K562 (cell line): ENCODE data around the gene GINS2. TPM values are rescaled to one million over a fixed set of nuclear protein-coding genes. Genes with fewer than 3 reads are reported as not detected.

ENCODE experiments used
- CTCFL ChIP-seq: IDR thresholded peaks from 2 replicates; pipeline ENCODE4 v1.6.1; 2011; ENCODE audit warnings: borderline replicate concordance, low read depth, mild to moderate bottlenecking, moderate library complexity, low read length; ENCODE audit not compliant: insufficient read depth, poor library complexity, severe bottlenecking
- KDM4B ChIP-seq, 2 experiments: fragments of 450-650 bp in 1 of 2; sonication (generic) in 1 of 2; IDR thresholded peaks; 2 replicates each; pipeline ENCODE4 v1.6.1; 2016 to 2017; ENCODE audit warnings: borderline replicate concordance in 2 of 2, antibody characterized with exemption in 1 of 2, low read depth in 1 of 2, mild to moderate bottlenecking in 1 of 2
- MYNN ChIP-seq, 2 experiments: sonication (generic); formaldehyde crosslinking in 1 of 2; IDR thresholded peaks; 2 replicates each; pipeline versions ENCODE4 v1.5.0 to v1.6.1; 2016 to 2020; ENCODE audit warnings: antibody characterized with exemption in 1 of 2, missing genetic modification reagents in 1 of 2
- POLR2A ChIP-seq: fragments of 450-650 bp; conservative IDR thresholded peaks from 2 replicates; pipeline ENCODE4 v1.6.1; 2016
- RAD21 ChIP-seq, 2 experiments: fragments of 250-450 bp in 1 of 2; fragments of 450-650 bp in 1 of 2; sonication (Bioruptor Pico) in 1 of 2; formaldehyde crosslinking in 1 of 2; IDR thresholded peaks in 1 of 2; conservative IDR thresholded peaks in 1 of 2; 2 replicates each; pipeline versions ENCODE4 v1.4.0 to v1.8.0; 2020 to 2022; ENCODE audit warnings: mild to moderate bottlenecking in 2 of 2, moderate library complexity in 1 of 2
- RB1 ChIP-seq: fragments of 450-650 bp; IDR thresholded peaks from 2 replicates; pipeline ENCODE4 v1.6.1; 2017; ENCODE audit warnings: low read depth, mild to moderate bottlenecking
- SMC3 ChIP-seq: conservative IDR thresholded peaks from 2 replicates; pipeline ENCODE4 v1.6.1; 2011; ENCODE audit warnings: low read depth, low read length, improper control_type of control experiment; ENCODE audit not compliant: insufficient read depth
- TFAP4 ChIP-seq: sonication (generic); formaldehyde crosslinking; IDR thresholded peaks from 2 replicates; pipeline ENCODE4 v1.8.0; 2022; ENCODE audit warnings: missing genetic modification reagents, mild to moderate bottlenecking, moderate library complexity, borderline replicate concordance
- TRIM28 ChIP-seq: fragments of 450-650 bp; IDR thresholded peaks from 2 replicates; pipeline ENCODE4 v1.6.1; 2017
- XRCC5 ChIP-seq: fragments of 200-400 bp; formaldehyde crosslinking; IDR thresholded peaks from 2 replicates; pipeline ENCODE4 v1.6.1; 2017; ENCODE audit warnings: low read depth, mild to moderate bottlenecking, low read length
- YY1 ChIP-seq, 3 experiments: IDR thresholded peaks; 2 replicates each; pipeline ENCODE4 v1.6.1; 2011; ENCODE audit warnings: low read length in 2 of 3, mild to moderate bottlenecking in 2 of 3, moderate library complexity in 2 of 3, borderline replicate concordance in 1 of 3, control low read depth in 1 of 3, low read depth in 1 of 3; ENCODE audit not compliant: insufficient read depth in 3 of 3, insufficient replicate concordance in 2 of 3, control insufficient read depth in 1 of 3, insufficient read length in 1 of 3; ENCODE audit errors: extremely low read depth in 1 of 3
- ZBTB7A ChIP-seq: IDR thresholded peaks from 2 replicates; pipeline ENCODE4 v1.6.1; 2011; ENCODE audit warnings: low read depth, mild to moderate bottlenecking, low read length, moderate library complexity, borderline replicate concordance; ENCODE audit not compliant: control insufficient read depth
- ZFX ChIP-seq: sonication (generic); formaldehyde crosslinking; IDR thresholded peaks from 2 replicates; pipeline ENCODE4 v1.8.0; 2022; ENCODE audit warnings: mild to moderate bottlenecking, missing genetic modification reagents, moderate library complexity
- ZNF263 ChIP-seq: sonication (generic); formaldehyde crosslinking; IDR thresholded peaks from 2 replicates; pipeline ENCODE4 v1.8.0; 2022; ENCODE audit warnings: mild to moderate bottlenecking, missing genetic modification reagents, borderline replicate concordance
- polyA plus RNA-seq, 8 experiments: library from polyadenylated mRNA; depleted of rRNA in 4 of 8; stranded (reverse) in 5 of 8; unstranded in 3 of 8; fragments of >200 nt; fragmentation: Nextera tagmentation in 2 of 8; fragmentation: Illumina TruSeq in 1 of 8; extraction: Ambion mirVana in 2 of 8; extraction: Trizol in 1 of 8; gene quantifications; 2 replicates each; pipeline versions ENCODE4 v1.2.1 to v1.2.3, GENCODE V29; 2011 to 2014; ENCODE audit warnings: inconsistent platforms in 1 of 8, missing spikeins in 1 of 8
- total RNA-seq, 7 experiments: library from RNA; depleted of rRNA in 6 of 7; stranded (reverse); fragments of >200 nt in 6 of 7; fragmentation: Illumina TruSeq in 2 of 7; extraction: Trizol in 2 of 7; gene quantifications; 2 replicates each; pipeline versions ENCODE4 v1.2.1 to v1.2.3, GENCODE V29; 2011 to 2021; ENCODE audit warnings: low replicate concordance in 1 of 7
- TF ChIP-seq, protein P1 (sequence below): conservative IDR thresholded peaks from 2 replicates; pipeline ENCODE4 v1.6.1; 2011; ENCODE audit warnings: low read depth, mild to moderate bottlenecking, low read length; ENCODE audit not compliant: control insufficient read depth
- TF ChIP-seq, protein P2 (sequence below): fragments of 250-450 bp; sonication (Bioruptor Pico); IDR thresholded peaks from 2 replicates; pipeline ENCODE4 v1.4.0; 2020; ENCODE audit warnings: borderline replicate concordance

GINS2 gene
- total and polyA plus RNA-seq, 9 of the 15 experiments (the other 6 are each of a cell fraction or from before 2014, with no cell fraction given): 40.4 to 76.2 (median 44.6) TPM

GRCh38 chr16:85659805-85660511 is 28.8 kb downstream of the GINS2 start (continued):
- TF ChIP-seq CTCFL (peak; percentile 38), YY1 (IDR thresholded peaks at IDR 0.05; ENCODE audit: borderline replicate concordance in 1 of 3, control insufficient read depth in 1 of 3, extremely low read depth in 1 of 3, insufficient read depth in 3 of 3, insufficient read length in 1 of 3, insufficient replicate concordance in 2 of 3, low read depth in 1 of 3, low read length in 2 of 3) (peak in 1 of 3 experiments; percentile 15), ZBTB7A (peak; percentile 25; the same call in 1 of the 2 replicates), ZNF263 (CRISPR knock-in tag) (peak; percentile 55; the same call in 1 of the 2 replicates), ZFX (CRISPR knock-in tag) (0 out of 2 replicates have a peak, but pooled peaks have one; percentile 29), TFAP4 (CRISPR knock-in tag) (peak; percentile 18; the same call in 1 of the 2 replicates), POLR2A (peak; percentile 49), TRIM28 (no peak), XRCC5 (peak; percentile 83; the same call in 1 of the 2 replicates), RB1 (peak; percentile 51; the same call in 1 of the 2 replicates), KDM4B (IDR thresholded peaks at IDR 0.05; ENCODE audit: borderline replicate concordance in 2 of 2, low read depth in 1 of 2) (0 out of 4 replicates have a peak, but pooled peaks of 1 of the 2 experiments have one; percentile 7), MYNN (IDR thresholded peaks at IDR 0.05) (peak; percentile 32; the same call in 1 of the 2 replicates), MYNN (CRISPR knock-in tag; IDR thresholded peaks at IDR 0.05) (no peak), RAD21 (CRISPR knock-in tag; conservative IDR thresholded peaks at IDR 0.05 in 1 of 2, IDR thresholded peaks at IDR 0.05 in 1 of 2) (peak in 1 of 2 experiments; percentile 61; a peak in 3 of 4 replicates), SMC3 (peak; percentile 61; the same call in 1 of the 2 replicates)
- TF ChIP-seq, protein P1, sequence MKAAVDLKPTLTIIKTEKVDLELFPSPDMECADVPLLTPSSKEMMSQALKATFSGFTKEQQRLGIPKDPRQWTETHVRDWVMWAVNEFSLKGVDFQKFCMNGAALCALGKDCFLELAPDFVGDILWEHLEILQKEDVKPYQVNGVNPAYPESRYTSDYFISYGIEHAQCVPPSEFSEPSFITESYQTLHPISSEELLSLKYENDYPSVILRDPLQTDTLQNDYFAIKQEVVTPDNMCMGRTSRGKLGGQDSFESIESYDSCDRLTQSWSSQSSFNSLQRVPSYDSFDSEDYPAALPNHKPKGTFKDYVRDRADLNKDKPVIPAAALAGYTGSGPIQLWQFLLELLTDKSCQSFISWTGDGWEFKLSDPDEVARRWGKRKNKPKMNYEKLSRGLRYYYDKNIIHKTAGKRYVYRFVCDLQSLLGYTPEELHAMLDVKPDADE: no peak
- TF ChIP-seq, protein P2, sequence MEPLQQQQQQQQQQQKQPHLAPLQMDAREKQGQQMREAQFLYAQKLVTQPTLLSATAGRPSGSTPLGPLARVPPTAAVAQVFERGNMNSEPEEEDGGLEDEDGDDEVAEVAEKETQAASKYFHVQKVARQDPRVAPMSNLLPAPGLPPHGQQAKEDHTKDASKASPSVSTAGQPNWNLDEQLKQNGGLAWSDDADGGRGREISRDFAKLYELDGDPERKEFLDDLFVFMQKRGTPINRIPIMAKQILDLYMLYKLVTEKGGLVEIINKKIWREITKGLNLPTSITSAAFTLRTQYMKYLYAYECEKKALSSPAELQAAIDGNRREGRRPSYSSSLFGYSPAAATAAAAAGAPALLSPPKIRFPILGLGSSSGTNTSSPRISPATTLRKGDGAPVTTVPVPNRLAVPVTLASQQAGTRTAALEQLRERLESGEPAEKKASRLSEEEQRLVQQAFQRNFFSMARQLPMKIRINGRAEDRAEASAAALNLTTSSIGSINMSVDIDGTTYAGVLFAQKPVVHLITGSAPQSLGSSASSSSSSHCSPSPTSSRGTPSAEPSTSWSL (CRISPR knock-in tag): no peak
